IMR-90 (cell line): ENCODE data around the gene HAGHL. TPM values are rescaled to one million over a fixed set of nuclear protein-coding genes. Genes with fewer than 3 reads are reported as not detected.

ENCODE experiments used
- ATAC-seq: fragments of 200-7000 bp; cut with Tn5 transposase; 2 replicates; pipeline ENCODE4 v1.9.1; 2020; ENCODE audit warnings: low read depth, mild to moderate bottlenecking, moderate library complexity
- BruUV-seq: library from RNA; stranded (reverse); fragments of 400-500 nt; replicated peaks from 2 replicates; lab custom pipeline; 2021; lab: Mats Ljungman, UMichigan
- CTCF ChIA-PET: fragments of 300-600 bp; formaldehyde crosslinking; extraction: SDS; loops from one replicate; lab custom pipeline; 2021; ENCODE audit warnings: antibody characterized with exemption; lab: Yijun Ruan, JAX
- POLR2A ChIA-PET: fragments of 300-600 bp; sonication (Branson Sonifier 250); formaldehyde crosslinking; loops from one replicate; lab custom pipeline; 2022; ENCODE audit warnings: antibody characterized with exemption; ENCODE audit not compliant: unreplicated experiment; lab: Charles Lee
- DNase-seq: peaks from one replicate; pipeline ENCODE4 v3.0.0; 2013
- H2AFZ ChIP-seq: replicated peaks from 2 replicates; pipeline ENCODE3; 2013; ENCODE audit warnings: low read length, mild to moderate bottlenecking; ENCODE audit not compliant: poor library complexity
- H2AK5ac ChIP-seq: 2 replicates; pipeline ENCODE4 v1.6.1; 2013; ENCODE audit warnings: low read depth, low read length, inconsistent platforms
- H2AK9ac ChIP-seq: replicated peaks from 2 replicates; pipeline ENCODE3; 2013; ENCODE audit warnings: mild to moderate bottlenecking, low read depth, low read length, moderate library complexity; ENCODE audit not compliant: poor library complexity
- H2BK120ac ChIP-seq: 2 replicates; pipeline ENCODE4 v1.6.1; 2013; ENCODE audit warnings: low read depth, low read length, inconsistent platforms
- H2BK15ac ChIP-seq: 3 replicates; pipeline ENCODE4 v1.6.1; 2013; ENCODE audit warnings: low read depth, low read length, inconsistent platforms
- H2BK20ac ChIP-seq: 2 replicates; pipeline ENCODE4 v1.6.1; 2013; ENCODE audit warnings: low read depth, mild to moderate bottlenecking, inconsistent platforms, low read length, moderate library complexity
- H2BK5ac ChIP-seq: 2 replicates; pipeline ENCODE4 v1.6.1; 2013; ENCODE audit warnings: mild to moderate bottlenecking, low read depth, low read length, inconsistent platforms; ENCODE audit not compliant: poor library complexity, severe bottlenecking
- H3K14ac ChIP-seq: replicated peaks from 2 replicates; pipeline ENCODE4 v1.6.1; 2013; ENCODE audit warnings: low read depth, low read length, inconsistent platforms
- H3K18ac ChIP-seq: 2 replicates; pipeline ENCODE4 v1.6.1; 2013; ENCODE audit warnings: low read depth, low read length, control low read depth
- H3K23ac ChIP-seq: 2 replicates; pipeline ENCODE4 v1.6.1; 2013; ENCODE audit warnings: low read depth, low read length, inconsistent platforms
- H3K27ac ChIP-seq: 2 replicates; pipeline ENCODE4 v1.5.1; 2013; ENCODE audit warnings: mild to moderate bottlenecking, control low read depth, low read length; ENCODE audit not compliant: insufficient read depth
- H3K27me3 ChIP-seq: 2 replicates; pipeline ENCODE4 v1.6.1; 2013; ENCODE audit warnings: low read length; ENCODE audit not compliant: control insufficient read depth, insufficient read depth
- H3K36me3 ChIP-seq: 2 replicates; pipeline ENCODE4 v1.6.1; 2013; ENCODE audit warnings: low read length, mixed read lengths; ENCODE audit not compliant: control insufficient read depth, insufficient read depth
- H3K4ac ChIP-seq: 2 replicates; pipeline ENCODE4 v1.6.1; 2013; ENCODE audit warnings: low read depth, low read length, inconsistent platforms
- H3K4me1 ChIP-seq: 2 replicates; pipeline ENCODE4 v1.6.1; 2013; ENCODE audit warnings: low read length, mixed read lengths; ENCODE audit not compliant: control insufficient read depth, insufficient read depth
- H3K4me2 ChIP-seq: 2 replicates; pipeline ENCODE4 v1.6.1; 2013; ENCODE audit warnings: low read depth, mild to moderate bottlenecking, control low read depth, low read length, moderate library complexity
- H3K4me3 ChIP-seq: 2 replicates; pipeline ENCODE4 v1.5.1; 2013; ENCODE audit warnings: low read depth, mild to moderate bottlenecking, control low read depth, low read length, moderate library complexity; ENCODE audit not compliant: insufficient read depth
- H3K56ac ChIP-seq: 2 replicates; pipeline ENCODE4 v1.6.1; 2013; ENCODE audit warnings: low read length, inconsistent platforms; ENCODE audit not compliant: insufficient read depth; ENCODE audit errors: extremely low read depth
- H3K79me1 ChIP-seq, 2 experiments: 2 replicates each; pipeline ENCODE4 v1.6.1; 2013; ENCODE audit warnings: low read length in 2 of 2, inconsistent platforms in 1 of 2, low read depth in 1 of 2
- H3K9ac ChIP-seq: 2 replicates; pipeline ENCODE4 v1.6.1; 2013; ENCODE audit warnings: low read depth, low read length, control low read depth
- H3K9me1 ChIP-seq: 2 replicates; pipeline ENCODE4 v1.6.1; 2013; ENCODE audit warnings: low read length, inconsistent platforms; ENCODE audit not compliant: insufficient read depth
- H3K9me3 ChIP-seq: 2 replicates; pipeline ENCODE4 v1.6.1; 2013; ENCODE audit warnings: low read length; ENCODE audit not compliant: control insufficient read depth, insufficient read depth
- H4K20me1 ChIP-seq: 2 replicates; pipeline ENCODE4 v1.6.1; 2013; ENCODE audit warnings: low read length, inconsistent platforms; ENCODE audit not compliant: insufficient read depth
- H4K5ac ChIP-seq: 2 replicates; pipeline ENCODE4 v1.6.1; 2013; ENCODE audit warnings: mild to moderate bottlenecking, low read depth, low read length, control low read depth
- H4K8ac ChIP-seq, 2 experiments: 2 replicates each; pipeline ENCODE4 v1.6.1; 2013; ENCODE audit warnings: low read depth in 2 of 2, low read length in 2 of 2, control low read depth in 1 of 2, inconsistent platforms in 1 of 2
- H4K91ac ChIP-seq: 2 replicates; pipeline ENCODE4 v1.6.1; 2013; ENCODE audit warnings: low read depth, low read length, inconsistent platforms; ENCODE audit not compliant: insufficient read depth
- BHLHE40 ChIP-seq: fragments of 150-350 bp; IDR thresholded peaks from 2 replicates; pipeline ENCODE4 v1.6.1; 2016; ENCODE audit warnings: mild to moderate bottlenecking, low read depth, low read length
- CEBPB ChIP-seq: IDR thresholded peaks from 2 replicates; pipeline ENCODE4 v1.6.1; 2012; ENCODE audit warnings: low read depth, low read length, improper control_type of control experiment
- CHD1 ChIP-seq: IDR thresholded peaks from 2 replicates; pipeline ENCODE4 v1.6.1; 2012; ENCODE audit warnings: low read depth, low read length, improper control_type of control experiment
- FOS ChIP-seq: fragments of 150-350 bp; IDR thresholded peaks from 2 replicates; pipeline ENCODE4 v1.6.1; 2016; ENCODE audit warnings: low read depth, low read length
- MAFK ChIP-seq: IDR thresholded peaks from 2 replicates; pipeline ENCODE4 v1.6.1; 2012; ENCODE audit warnings: low read depth, low read length, improper control_type of control experiment
- MAZ ChIP-seq: IDR thresholded peaks from 2 replicates; pipeline ENCODE4 v1.6.1; 2012; ENCODE audit warnings: low read depth, mild to moderate bottlenecking, low read length, improper control_type of control experiment, moderate library complexity, borderline replicate concordance
- MXI1 ChIP-seq: IDR thresholded peaks from 2 replicates; pipeline ENCODE4 v1.6.1; 2012; ENCODE audit warnings: low read depth, mild to moderate bottlenecking, low read length, moderate library complexity, borderline replicate concordance
- NFE2L2 ChIP-seq: fragments of 150-350 bp; IDR thresholded peaks from 2 replicates; pipeline ENCODE4 v1.6.1; 2016; ENCODE audit warnings: low read depth, mild to moderate bottlenecking, low read length
- POLR2A ChIP-seq: IDR thresholded peaks from 2 replicates; pipeline ENCODE4 v1.6.1; 2012; ENCODE audit warnings: mild to moderate bottlenecking, low read depth, low read length
- RCOR1 ChIP-seq: IDR thresholded peaks from 2 replicates; pipeline ENCODE4 v1.6.1; 2012; ENCODE audit warnings: mild to moderate bottlenecking, low read length, improper control_type of control experiment; ENCODE audit not compliant: insufficient replicate concordance
- RFX5 ChIP-seq: IDR thresholded peaks from 2 replicates; pipeline ENCODE4 v1.8.0; 2012; ENCODE audit warnings: low read depth, mild to moderate bottlenecking, low read length, moderate library complexity
- SMC3 ChIP-seq: fragments of 150-350 bp; IDR thresholded peaks from 2 replicates; pipeline ENCODE4 v1.6.1; 2016; ENCODE audit warnings: low read depth, mild to moderate bottlenecking, antibody characterized with exemption, low read length, moderate library complexity
- WGBS, 2 experiments: methylation state at CpG; one replicate each; pipeline versions ENCODE4 v1.1.5 to v1.1.7; 2013; ENCODE audit warnings: missing lambda C conversion rate in 2 of 2; ENCODE audit not compliant: insufficient read length in 1 of 2; ENCODE audit errors: extremely low coverage in 2 of 2; 5-methylcytosine and 5-hydroxymethylcytosine counted together
- dilution Hi-C: fragments of 300-500 bp; cut with HindIII; formaldehyde crosslinking; loops from one replicate; pipeline ENCODE4 v1.14.3; 2018; ENCODE audit warnings: low sequenced_read_pairs; ENCODE audit not compliant: unreplicated experiment
- in situ Hi-C: fragments of 300-500 bp; cut with MboI; formaldehyde crosslinking; loops from 3 replicates; pipeline ENCODE4 v1.14.3; 2019; ENCODE audit warnings: low sequenced_read_pairs, inconsistent platforms, mixed read lengths
- intact Hi-C: fragments of 100-400 bp; cut with micrococcal nuclease; formaldehyde crosslinking; loops from 2 replicates; pipeline ENCODE4 v1.10.0; 2022
- polyA plus RNA-seq, 3 experiments: library from polyadenylated mRNA; depleted of rRNA; stranded (reverse); fragments of >200 nt; gene quantifications; 2 replicates each; pipeline ENCODE4 v1.2.3, GENCODE V29; 2012; ENCODE audit warnings: low replicate concordance in 1 of 3
- total RNA-seq: library from RNA; depleted of rRNA; stranded (reverse); fragments of >200 nt; gene quantifications from 2 replicates; pipeline ENCODE4 v1.2.3, GENCODE V29; 2012
- TF ChIP-seq, protein P1 (sequence below): fragments of 150-350 bp; IDR thresholded peaks from 2 replicates; pipeline ENCODE4 v1.6.1; 2017; ENCODE audit warnings: mild to moderate bottlenecking, antibody characterized with exemption, low read length, low read depth
- TF ChIP-seq, protein P2 (sequence below): conservative IDR thresholded peaks from 2 replicates; pipeline ENCODE4 v1.5.1; 2012; ENCODE audit warnings: mild to moderate bottlenecking, low read depth, low read length, improper control_type of control experiment
- TF ChIP-seq, protein P3 (sequence below): fragments of 150-350 bp; IDR thresholded peaks from 2 replicates; pipeline ENCODE4 v1.6.1; 2016; ENCODE audit warnings: low read depth, mild to moderate bottlenecking, low read length, moderate library complexity, borderline replicate concordance

The HAGHL gene
- total and polyA plus RNA-seq, 2 of the 4 experiments (the other 2 are of a cell fraction), result 3.0 to 12.5 TPM

DNA sequence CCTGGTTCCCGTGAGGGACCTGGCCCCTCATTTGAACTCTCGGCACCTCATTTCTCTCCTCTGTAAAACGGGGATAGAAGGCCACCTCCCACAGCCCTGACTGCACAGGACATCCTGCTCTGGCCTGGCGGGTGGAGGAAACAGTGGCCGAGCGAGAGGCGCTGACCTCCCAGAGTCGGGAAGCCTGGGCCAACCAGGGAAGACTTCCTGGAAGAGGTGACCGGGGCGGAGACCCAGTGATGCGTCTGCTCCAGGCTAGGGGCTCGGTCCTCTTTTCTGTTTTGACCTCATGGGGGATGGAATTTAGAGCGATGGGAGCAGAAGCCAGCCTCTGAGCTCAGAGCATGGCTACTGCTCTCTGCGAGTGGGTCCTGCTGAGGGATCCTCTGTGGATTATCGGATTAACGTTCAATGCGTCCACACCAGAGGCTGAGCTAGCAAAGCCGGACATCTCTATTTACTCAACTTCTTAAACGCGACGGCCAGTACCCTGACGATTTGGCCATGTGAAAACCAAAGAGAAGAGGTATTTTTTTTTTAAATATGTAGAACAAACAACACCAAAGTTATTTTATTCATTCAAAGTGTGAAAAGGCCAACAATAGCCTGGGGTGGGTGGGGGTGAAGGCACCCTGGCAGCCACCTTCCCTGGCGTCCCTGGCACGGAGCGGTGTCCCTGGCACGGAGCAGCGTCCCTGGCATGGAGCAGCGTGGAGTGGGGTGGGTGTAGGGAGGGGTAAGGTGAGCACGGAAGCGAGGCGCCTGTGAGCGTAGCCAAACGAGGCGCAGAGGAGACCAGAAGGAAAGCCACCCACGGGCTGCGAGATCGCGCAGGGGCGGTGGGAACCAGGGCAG is 24.5 kb downstream of the HAGHL start:
- H3K4me1 ChIP-seq, result no peaks in the 10 kb centered on the region
- peaks cover 11% of the 10 kb centered on the region for H3K27me3 ChIP-seq
- H3K36me3 ChIP-seq, result no peaks in the 10 kb centered on the region
- dilution Hi-C loops, result no loop called here
- no peak overlapping the region for H3K27ac ChIP-seq
- H4K8ac ChIP-seq, result no peak overlapping the region
- no peak overlapping the region for H2BK15ac ChIP-seq
- intact Hi-C loops, result no loop called here
- H2AFZ ChIP-seq, result no peak overlapping the region
- H2AK9ac ChIP-seq, result no peak overlapping the region
- no peak overlapping the region for H3K14ac ChIP-seq
- no peak overlapping the region for H2BK20ac ChIP-seq
- ChIA-PET CTCF (no interaction called here), POLR2A (no interaction called here)
- H3K18ac ChIP-seq, result no peak overlapping the region
- H3K23ac ChIP-seq, result no peak overlapping the region
- DNase-seq (no peak), ATAC-seq (no peak)
- BruUV-seq, result no TSS peak
- H3K4me2 ChIP-seq, result no peak overlapping the region
- H4K91ac ChIP-seq, result no peak overlapping the region
- in situ Hi-C loops, result no loop called here
- H3K4ac ChIP-seq, result no peak overlapping the region
- no peak overlapping the region for H2BK120ac ChIP-seq
- WGBS, 2 experiments, result 56% methylated on average over 15 of the region's 39 CpGs; no CpG with 5 or more reads in 1 of the 2 experiments
- peaks cover 2% of the 10 kb centered on the region for H3K9me3 ChIP-seq
- no peak overlapping the region for H2AK5ac ChIP-seq
- H3K4me3 ChIP-seq, result no peak overlapping the region
- no peak overlapping the region for H4K5ac ChIP-seq
- no peaks in the 10 kb centered on the region for H3K9me1 ChIP-seq
- no peak overlapping the region for H3K56ac ChIP-seq
- no peaks in the 10 kb centered on the region for H4K20me1 ChIP-seq
- H3K79me1 ChIP-seq, result no peaks in the 10 kb centered on the region
- H2BK5ac ChIP-seq, result no peak overlapping the region
- H3K9ac ChIP-seq, result no peak overlapping the region
- TF ChIP-seq MAFK (no peak), RFX5 (no peak), NFE2L2 (no peak), FOS (no peak), BHLHE40 (no peak), RCOR1 (no peak), CEBPB (no peak), POLR2A (no peak), MXI1 (no peak), CHD1 (no peak), SMC3 (no peak), MAZ (no peak)
- TF ChIP-seq, protein P1, sequence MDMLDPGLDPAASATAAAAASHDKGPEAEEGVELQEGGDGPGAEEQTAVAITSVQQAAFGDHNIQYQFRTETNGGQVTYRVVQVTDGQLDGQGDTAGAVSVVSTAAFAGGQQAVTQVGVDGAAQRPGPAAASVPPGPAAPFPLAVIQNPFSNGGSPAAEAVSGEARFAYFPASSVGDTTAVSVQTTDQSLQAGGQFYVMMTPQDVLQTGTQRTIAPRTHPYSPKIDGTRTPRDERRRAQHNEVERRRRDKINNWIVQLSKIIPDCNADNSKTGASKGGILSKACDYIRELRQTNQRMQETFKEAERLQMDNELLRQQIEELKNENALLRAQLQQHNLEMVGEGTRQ, result no peak
- TF ChIP-seq, protein P2, sequence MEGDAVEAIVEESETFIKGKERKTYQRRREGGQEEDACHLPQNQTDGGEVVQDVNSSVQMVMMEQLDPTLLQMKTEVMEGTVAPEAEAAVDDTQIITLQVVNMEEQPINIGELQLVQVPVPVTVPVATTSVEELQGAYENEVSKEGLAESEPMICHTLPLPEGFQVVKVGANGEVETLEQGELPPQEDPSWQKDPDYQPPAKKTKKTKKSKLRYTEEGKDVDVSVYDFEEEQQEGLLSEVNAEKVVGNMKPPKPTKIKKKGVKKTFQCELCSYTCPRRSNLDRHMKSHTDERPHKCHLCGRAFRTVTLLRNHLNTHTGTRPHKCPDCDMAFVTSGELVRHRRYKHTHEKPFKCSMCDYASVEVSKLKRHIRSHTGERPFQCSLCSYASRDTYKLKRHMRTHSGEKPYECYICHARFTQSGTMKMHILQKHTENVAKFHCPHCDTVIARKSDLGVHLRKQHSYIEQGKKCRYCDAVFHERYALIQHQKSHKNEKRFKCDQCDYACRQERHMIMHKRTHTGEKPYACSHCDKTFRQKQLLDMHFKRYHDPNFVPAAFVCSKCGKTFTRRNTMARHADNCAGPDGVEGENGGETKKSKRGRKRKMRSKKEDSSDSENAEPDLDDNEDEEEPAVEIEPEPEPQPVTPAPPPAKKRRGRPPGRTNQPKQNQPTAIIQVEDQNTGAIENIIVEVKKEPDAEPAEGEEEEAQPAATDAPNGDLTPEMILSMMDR, result no peak
- TF ChIP-seq, protein P3, sequence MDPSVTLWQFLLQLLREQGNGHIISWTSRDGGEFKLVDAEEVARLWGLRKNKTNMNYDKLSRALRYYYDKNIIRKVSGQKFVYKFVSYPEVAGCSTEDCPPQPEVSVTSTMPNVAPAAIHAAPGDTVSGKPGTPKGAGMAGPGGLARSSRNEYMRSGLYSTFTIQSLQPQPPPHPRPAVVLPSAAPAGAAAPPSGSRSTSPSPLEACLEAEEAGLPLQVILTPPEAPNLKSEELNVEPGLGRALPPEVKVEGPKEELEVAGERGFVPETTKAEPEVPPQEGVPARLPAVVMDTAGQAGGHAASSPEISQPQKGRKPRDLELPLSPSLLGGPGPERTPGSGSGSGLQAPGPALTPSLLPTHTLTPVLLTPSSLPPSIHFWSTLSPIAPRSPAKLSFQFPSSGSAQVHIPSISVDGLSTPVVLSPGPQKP, result no peak
